NCI-H187 (cell line): ENCODE results near the gene RUNX3.

Experiments
- DNase-seq, 2 experiments: peaks; one replicate each; lab custom pipeline; 2025; lab: John Stamatoyannopoulos, UW

The RUNX3 gene

GRCh38 chr1:24878775-24879742, 51.0 kb downstream of the RUNX3 start:
- no peak for DNase-seq

GRCh38 chr1:24878045-24878444, 52.0 kb downstream of the RUNX3 start:
- no peak for DNase-seq

GRCh38 chr1:24875991-24876506, 54.0 kb downstream of the RUNX3 start:
- no peak for DNase-seq

- DNase-seq: no peak
Observed at GRCh38 chr1:24875257-24875656, 54.8 kb downstream of the RUNX3 start.

- peak in 1 of 2 experiments; percentile 10 for DNase-seq
Observed at GRCh38 chr1:24874611-24875234, 55.4 kb downstream of the RUNX3 start.

- DNase-seq: no peak
Observed at GRCh38 chr1:24874056-24874455, 56.0 kb downstream of the RUNX3 start.

GRCh38 chr1:24873148-24873547, 56.9 kb downstream of the RUNX3 start:
- no peak for DNase-seq

- no peak for DNase-seq
Observed at GRCh38 chr1:24872061-24872850, 57.8 kb downstream of the RUNX3 start.

GRCh38 chr1:24871306-24871901, 58.7 kb downstream of the RUNX3 start:
- no peak for DNase-seq

- no peak for DNase-seq
Observed at GRCh38 chr1:24870551-24871195, 59.4 kb downstream of the RUNX3 start.

GRCh38 chr1:24868016-24868875, 61.8 kb downstream of the RUNX3 start:
- no peak for DNase-seq

- no peak for DNase-seq
Observed at GRCh38 chr1:24867084-24867870, 62.8 kb downstream of the RUNX3 start.

- DNase-seq: no peak
Observed at GRCh38 chr1:24866211-24867083, 63.6 kb downstream of the RUNX3 start.

GRCh38 chr1:24865587-24865986, 64.5 kb downstream of the RUNX3 start:
- DNase-seq: no peak

- no peak for DNase-seq
Observed at GRCh38 chr1:24865168-24865567, 64.9 kb downstream of the RUNX3 start.

GRCh38 chr1:24864370-24864777, 65.7 kb downstream of the RUNX3 start:
- DNase-seq: no peak

- no peak for DNase-seq
Observed at GRCh38 chr1:24862775-24863483, 67.1 kb downstream of the RUNX3 start.
